K562 (cell line): ENCODE data around the gene JUND. TPM values are rescaled to one million over a fixed set of nuclear protein-coding genes. Genes with fewer than 3 reads are reported as not detected.

Experiments used
- CCAR2 ChIP-seq: fragments of 200-400 bp; formaldehyde crosslinking; IDR thresholded peaks from 2 replicates; pipeline ENCODE4 v1.6.1; 2017; ENCODE audit warnings: mild to moderate bottlenecking, low read depth, low read length
- DDX20 ChIP-seq: fragments of 450-650 bp; IDR thresholded peaks from 2 replicates; pipeline ENCODE4 v1.6.1; 2016; ENCODE audit warnings: missing genetic modification characterization, low read depth, mild to moderate bottlenecking, missing compliant biosample characterization, moderate library complexity
- ETV5 ChIP-seq: sonication (generic); formaldehyde crosslinking; IDR thresholded peaks from 2 replicates; pipeline ENCODE4 v1.4.0; 2020; ENCODE audit warnings: low read depth, mild to moderate bottlenecking, missing genetic modification reagents
- MECOM ChIP-seq: fragments of 250-450 bp; sonication (Bioruptor Pico); IDR thresholded peaks from 2 replicates; pipeline ENCODE4 v1.8.0; 2022; ENCODE audit warnings: inconsistent platforms
- PHTF2 ChIP-seq: fragments of 250-450 bp; sonication (Bioruptor Pico); IDR thresholded peaks from 2 replicates; pipeline ENCODE4 v1.5.0; 2021; ENCODE audit warnings: mild to moderate bottlenecking
- PML ChIP-seq: IDR thresholded peaks from 2 replicates; pipeline ENCODE4 v1.6.1; 2012; ENCODE audit warnings: low read length, inconsistent platforms
- PTBP1 ChIP-seq: fragments of 200-400 bp; formaldehyde crosslinking; IDR thresholded peaks from 2 replicates; pipeline ENCODE4 v1.6.1; 2017; ENCODE audit warnings: low read depth, low read length
- THAP7 ChIP-seq: fragments of 250-450 bp; sonication (Bioruptor Pico); IDR thresholded peaks from 2 replicates; pipeline ENCODE4 v1.5.0; 2021
- ZBTB17 ChIP-seq: fragments of 450-650 bp; formaldehyde crosslinking; IDR thresholded peaks from 2 replicates; pipeline ENCODE4 v1.4.0; 2020; ENCODE audit warnings: mild to moderate bottlenecking
- ZBTB40 ChIP-seq, 2 experiments: fragments of 450-650 bp in 1 of 2; sonication (generic) in 1 of 2; formaldehyde crosslinking in 1 of 2; IDR thresholded peaks; 2 replicates each; pipeline versions ENCODE4 v1.7.1 to v1.9.0; 2016 to 2022; ENCODE audit warnings: inconsistent platforms in 1 of 2, mild to moderate bottlenecking in 1 of 2, missing genetic modification reagents in 1 of 2
- ZNF280B ChIP-seq: fragments of 250-450 bp; sonication (Bioruptor Pico); IDR thresholded peaks from 2 replicates; pipeline ENCODE4 v1.5.1; 2021; ENCODE audit warnings: mild to moderate bottlenecking
- ZNF354B ChIP-seq: fragments of 250-450 bp; sonication (Bioruptor Pico); IDR thresholded peaks from 2 replicates; pipeline ENCODE4 v1.4.0; 2020
- ZNF639 ChIP-seq, 2 experiments: fragments of 200-800 bp in 1 of 2; sonication (Bioruptor generic) in 1 of 2; sonication (generic) in 1 of 2; formaldehyde crosslinking in 1 of 2; IDR thresholded peaks in 1 of 2; conservative IDR thresholded peaks in 1 of 2; 2 replicates each; pipeline versions ENCODE4 v1.5.0 to v1.6.1; 2016 to 2020; ENCODE audit warnings: missing compliant biosample characterization in 1 of 2, missing genetic modification characterization in 1 of 2, missing genetic modification reagents in 1 of 2
- polyA plus RNA-seq, 8 experiments: library from polyadenylated mRNA; depleted of rRNA in 4 of 8; stranded (reverse) in 5 of 8; unstranded in 3 of 8; fragments of >200 nt; fragmentation: Nextera tagmentation in 2 of 8; fragmentation: Illumina TruSeq in 1 of 8; extraction: Ambion mirVana in 2 of 8; extraction: Trizol in 1 of 8; gene quantifications; 2 replicates each; pipeline versions ENCODE4 v1.2.1 to v1.2.3, GENCODE V29; 2011 to 2014; ENCODE audit warnings: inconsistent platforms in 1 of 8, missing spikeins in 1 of 8
- total RNA-seq, 7 experiments: library from RNA; depleted of rRNA in 6 of 7; stranded (reverse); fragments of >200 nt in 6 of 7; fragmentation: Illumina TruSeq in 2 of 7; extraction: Trizol in 2 of 7; gene quantifications; 2 replicates each; pipeline versions ENCODE4 v1.2.1 to v1.2.3, GENCODE V29; 2011 to 2021; ENCODE audit warnings: low replicate concordance in 1 of 7

JUND gene
- total and polyA plus RNA-seq, 9 of the 15 experiments (the other 6 are each of a cell fraction or from before 2014, with no cell fraction given), result 6.4 to 286 (median 42.3) TPM

GRCh38 chr19:18233224-18233825 is 48.1 kb downstream of the JUND start (continued):
- TF ChIP-seq ZNF280B (no peak), CCAR2 (no peak), ZNF639 (CRISPR knock-in tag; conservative IDR thresholded peaks at IDR 0.05 in 1 of 2, IDR thresholded peaks at IDR 0.05 in 1 of 2) (peak; percentile 73 to 84; a peak in 2 of 4 replicates), ZBTB17 (CRISPR knock-in tag) (no peak; the same call in 1 of the 2 replicates), MECOM (no peak), DDX20 (no peak), PHTF2 (no peak), PTBP1 (no peak), THAP7 (CRISPR knock-in tag) (no peak), ZBTB40 (IDR thresholded peaks at IDR 0.05) (peak; percentile 75), ZBTB40 (CRISPR knock-in tag; IDR thresholded peaks at IDR 0.05) (peak; percentile 34; the same call in 1 of the 2 replicates), PML (no peak), ETV5 (CRISPR knock-in tag) (peak; percentile 81), ZNF354B (CRISPR knock-in tag) (no peak)
